Stomach (tissue), 4 donors: Measurements from ENCODE around the gene NKAIN4.

Source experiments
- POLR2AphosphoS5 ChIP-seq, 3 donors: sonication (generic); formaldehyde crosslinking; IDR thresholded peaks; one replicate each; pipeline ENCODE4 v1.6.1; 2016; ENCODE audit warnings: antibody characterized with exemption in 3 of 3
- TF ChIP-seq, protein P1 (sequence below), 7 experiments: fragments of 450-650 bp in 4 of 7; fragments of 200-600 bp in 3 of 7; sonication (generic) in 3 of 7; IDR thresholded peaks; one replicate each; pipeline ENCODE4 v1.5.1; 2016 to 2019; ENCODE audit warnings: antibody characterized with exemption in 7 of 7, control low read depth in 2 of 7, mild to moderate bottlenecking in 1 of 7

- no peak for TF ChIP-seq POLR2AphosphoS5 (IDR thresholded peaks at IDR 0.05)
- TF ChIP-seq, protein P1, sequence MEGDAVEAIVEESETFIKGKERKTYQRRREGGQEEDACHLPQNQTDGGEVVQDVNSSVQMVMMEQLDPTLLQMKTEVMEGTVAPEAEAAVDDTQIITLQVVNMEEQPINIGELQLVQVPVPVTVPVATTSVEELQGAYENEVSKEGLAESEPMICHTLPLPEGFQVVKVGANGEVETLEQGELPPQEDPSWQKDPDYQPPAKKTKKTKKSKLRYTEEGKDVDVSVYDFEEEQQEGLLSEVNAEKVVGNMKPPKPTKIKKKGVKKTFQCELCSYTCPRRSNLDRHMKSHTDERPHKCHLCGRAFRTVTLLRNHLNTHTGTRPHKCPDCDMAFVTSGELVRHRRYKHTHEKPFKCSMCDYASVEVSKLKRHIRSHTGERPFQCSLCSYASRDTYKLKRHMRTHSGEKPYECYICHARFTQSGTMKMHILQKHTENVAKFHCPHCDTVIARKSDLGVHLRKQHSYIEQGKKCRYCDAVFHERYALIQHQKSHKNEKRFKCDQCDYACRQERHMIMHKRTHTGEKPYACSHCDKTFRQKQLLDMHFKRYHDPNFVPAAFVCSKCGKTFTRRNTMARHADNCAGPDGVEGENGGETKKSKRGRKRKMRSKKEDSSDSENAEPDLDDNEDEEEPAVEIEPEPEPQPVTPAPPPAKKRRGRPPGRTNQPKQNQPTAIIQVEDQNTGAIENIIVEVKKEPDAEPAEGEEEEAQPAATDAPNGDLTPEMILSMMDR (IDR thresholded peaks at IDR 0.05), result no peak
Measured at GRCh38 chr20:63194007-63194796, 60.1 kb downstream of the NKAIN4 start.
